HG03135 (cell line): ENCODE data around the gene PAX9.

Experiments
- ATAC-seq: cut with Tn5 transposase; IDR thresholded peaks from one replicate; pipeline ENCODE4 v1.9.1; 2021; ENCODE audit warnings: mild to moderate bottlenecking, moderate library complexity; ENCODE audit not compliant: unreplicated experiment

Gene PAX9

GRCh38 chr14:36655963-36656686, 5.5 kb upstream of the PAX9 start:
- ATAC-seq, result no peak

GRCh38 chr14:36656687-36657398, 4.8 kb upstream of the PAX9 start:
- ATAC-seq, result no peak

- no peak for ATAC-seq
These were observed 4.1 kb upstream of the PAX9 start for GRCh38 chr14:36657399-36658122.

- ATAC-seq, result no peak
These were observed 3.3 kb upstream of the PAX9 start for GRCh38 chr14:36658123-36659009.

GRCh38 chr14:36659010-36659821, 2.4 kb upstream of the PAX9 start:
- ATAC-seq, result no peak

- no peak for ATAC-seq
These were observed 1.6 kb upstream of the PAX9 start for GRCh38 chr14:36659822-36660735.

GRCh38 chr14:36660736-36661505, 739 bp upstream of the PAX9 start:
- no peak for ATAC-seq

GRCh38 chr14:36662258-36662542, 540 bp downstream of the PAX9 start:
- ATAC-seq, result no peak

- no peak for ATAC-seq
These were observed 1.1 kb downstream of the PAX9 start for GRCh38 chr14:36662543-36663403.

GRCh38 chr14:36663404-36664321, 2.0 kb downstream of the PAX9 start:
- ATAC-seq, result no peak

GRCh38 chr14:36664322-36665193, 2.9 kb downstream of the PAX9 start:
- ATAC-seq, result no peak

- no peak for ATAC-seq
These were observed 4.3 kb downstream of the PAX9 start for GRCh38 chr14:36665887-36666415.

GRCh38 chr14:36666416-36667206, 5.0 kb downstream of the PAX9 start:
- no peak for ATAC-seq

- no peak for ATAC-seq
These were observed 6.0 kb downstream of the PAX9 start for GRCh38 chr14:36667679-36668078.
